GM23338 (cell line): ENCODE measurements around the gene HOXA3. TPM values are rescaled to one million over a fixed set of nuclear protein-coding genes. Genes with fewer than 3 reads are reported as not detected.

Experiments
- ATAC-seq: fragments of 200-7000 bp; cut with Tn5 transposase; 3 replicates; pipeline ENCODE4 v1.9.1; 2020
- DNase-seq: peaks from one replicate; pipeline ENCODE4 v3.0.0-alpha.2; 2015; ENCODE audit warnings: low spot score
- H2AFZ ChIP-seq: fragments of 200-600 bp; sonication (generic); 2 replicates; pipeline ENCODE4 v1.8.0; 2016; ENCODE audit warnings: antibody characterized with exemption, mild to moderate bottlenecking, moderate library complexity
- H3F3A ChIP-seq: fragments of 200-600 bp; sonication (generic); replicated peaks from 2 replicates; pipeline ENCODE4 v1.8.0; 2017; ENCODE audit warnings: antibody characterized with exemption, mixed run types, low read depth
- H3K27ac ChIP-seq: fragments of 200-600 bp; sonication (generic); 2 replicates; pipeline ENCODE4 v1.6.1; 2016; ENCODE audit warnings: low read depth
- H3K27me3 ChIP-seq: fragments of 200-600 bp; sonication (generic); 2 replicates; pipeline ENCODE4 v1.8.0; 2016; ENCODE audit warnings: mild to moderate bottlenecking, mixed run types, moderate library complexity; ENCODE audit not compliant: insufficient read depth
- H3K36me3 ChIP-seq: fragments of 200-600 bp; sonication (generic); 2 replicates; pipeline ENCODE4 v1.8.0; 2016; ENCODE audit warnings: mild to moderate bottlenecking; ENCODE audit not compliant: insufficient read depth
- H3K4me1 ChIP-seq: fragments of 200-600 bp; sonication (generic); 2 replicates; pipeline ENCODE4 v1.8.0; 2016; ENCODE audit warnings: mild to moderate bottlenecking, moderate library complexity; ENCODE audit not compliant: insufficient read depth
- H3K4me2 ChIP-seq: fragments of 200-600 bp; sonication (generic); 2 replicates; pipeline ENCODE4 v1.7.1; 2017; ENCODE audit warnings: mixed run types
- H3K4me3 ChIP-seq: fragments of 200-600 bp; sonication (generic); 2 replicates; pipeline ENCODE4 v1.6.1; 2016; ENCODE audit warnings: mixed run types
- H3K79me2 ChIP-seq: fragments of 200-600 bp; sonication (generic); replicated peaks from 2 replicates; pipeline ENCODE4 v1.8.0; 2017; ENCODE audit warnings: mild to moderate bottlenecking; ENCODE audit not compliant: insufficient read depth
- H3K9me2 ChIP-seq: fragments of 200-600 bp; sonication (generic); 2 replicates; pipeline ENCODE4 v1.8.0; 2017; ENCODE audit not compliant: insufficient read depth
- H4K20me1 ChIP-seq: fragments of 200-600 bp; sonication (generic); replicated peaks from 2 replicates; pipeline ENCODE4 v1.8.0; 2017; ENCODE audit warnings: mild to moderate bottlenecking; ENCODE audit not compliant: insufficient read depth
- H3K27ac Mint-ChIP-seq: 2 replicates; pipeline ENCODE4 v1.8.0; 2020; ENCODE audit warnings: inconsistent platforms, mild to moderate bottlenecking, moderate library complexity, mixed read lengths
- H3K27me3 Mint-ChIP-seq: 3 replicates; pipeline ENCODE4 v1.8.0; 2022; ENCODE audit warnings: low read depth, mild to moderate bottlenecking, moderate library complexity, mixed read lengths, inconsistent platforms; ENCODE audit not compliant: insufficient read depth, poor library complexity
- H3K36me3 Mint-ChIP-seq: 3 replicates; pipeline ENCODE4 v1.8.0; 2021; ENCODE audit warnings: low read depth, mild to moderate bottlenecking, inconsistent platforms, moderate library complexity, mixed read lengths
- H3K4me1 Mint-ChIP-seq: 3 replicates; pipeline ENCODE4 v1.8.0; 2020; ENCODE audit warnings: mild to moderate bottlenecking, inconsistent platforms, mixed read lengths
- H3K4me3 Mint-ChIP-seq: 3 replicates; pipeline ENCODE4 v1.8.0; 2021; ENCODE audit warnings: moderate library complexity, mild to moderate bottlenecking, inconsistent platforms, mixed read lengths
- H3K9me3 Mint-ChIP-seq: 3 replicates; pipeline ENCODE4 v1.8.0; 2020; ENCODE audit warnings: moderate library complexity, mild to moderate bottlenecking, inconsistent platforms, mixed read lengths
- CTCF ChIP-seq, 2 experiments: fragments of 200-600 bp in 1 of 2; sonication (generic) in 1 of 2; conservative IDR thresholded peaks; 2 replicates each; pipeline versions ENCODE4 v1.5.1 to v1.6.1; 2016 to 2017; ENCODE audit warnings: antibody characterized with exemption in 2 of 2, low read depth in 2 of 2, mild to moderate bottlenecking in 2 of 2, moderate library complexity in 1 of 2
- EZH2 ChIP-seq: fragments of 200-600 bp; sonication (generic); IDR thresholded peaks from one replicate; pipeline ENCODE4 v1.8.0; 2017; ENCODE audit warnings: antibody characterized with exemption, mild to moderate bottlenecking, low read depth; ENCODE audit not compliant: unreplicated experiment
- JUNB ChIP-seq: IDR thresholded peaks from one replicate; pipeline ENCODE4 v1.6.1; 2016; ENCODE audit warnings: antibody characterized with exemption; ENCODE audit not compliant: unreplicated experiment
- POLR2AphosphoS5 ChIP-seq: IDR thresholded peaks from 2 replicates; pipeline ENCODE4 v1.6.1; 2016; ENCODE audit warnings: antibody characterized with exemption, low read depth
- ZNF331 ChIP-seq: fragments of 250-450 bp; sonication (Bioruptor Pico); IDR thresholded peaks from 2 replicates; pipeline ENCODE4 v1.5.0; 2020; ENCODE audit warnings: low read depth, mild to moderate bottlenecking, moderate library complexity
- polyA plus RNA-seq: library from polyadenylated mRNA; unstranded; fragments of >200 nt; fragmentation: Nextera tagmentation; extraction: Ambion mirVana; gene quantifications from 2 replicates; pipeline ENCODE4 v1.2.1, GENCODE V29; 2016
- total RNA-seq: library from RNA; depleted of rRNA; stranded (reverse); fragments of >200 nt; shearing (Covaris generic); gene quantifications from 2 replicates; pipeline ENCODE4 v1.2.3, GENCODE V29; 2014
- TF ChIP-seq, protein P1 (sequence below): fragments of 250-450 bp; sonication (Bioruptor Pico); IDR thresholded peaks from 2 replicates; pipeline ENCODE4 v1.5.0; 2020; ENCODE audit warnings: mild to moderate bottlenecking, moderate library complexity

Gene HOXA3
- total and polyA plus RNA-seq, 2 experiments from 2014 or later, result not detected

DNA sequence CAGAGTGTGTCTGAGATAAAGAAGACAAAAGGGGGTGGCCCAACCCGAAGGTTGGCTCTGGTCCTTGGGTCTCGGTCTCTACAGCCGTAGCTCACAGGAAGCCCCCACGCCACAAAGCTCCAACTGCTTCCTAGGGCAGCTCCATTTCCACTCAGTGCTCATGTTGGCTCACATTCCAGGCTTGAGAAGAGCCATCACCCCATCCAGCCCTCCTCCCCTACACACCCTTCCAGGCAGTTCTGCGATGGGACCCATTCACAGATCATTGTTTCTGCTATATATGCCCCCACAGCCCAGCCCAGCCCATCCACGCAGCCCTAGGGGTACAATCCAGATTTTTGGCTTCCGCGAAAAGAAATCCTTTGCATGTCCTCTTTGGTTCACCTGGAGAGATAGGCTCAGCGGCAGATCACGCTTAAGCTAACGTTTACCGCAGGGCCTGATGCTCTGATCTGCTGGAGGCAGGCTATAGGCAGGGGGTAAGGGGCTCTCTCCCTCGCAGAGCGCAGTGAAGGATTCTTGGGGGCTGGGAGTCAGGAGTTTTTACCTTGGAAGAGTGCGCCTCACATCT is 38.9 kb upstream of the HOXA3 start:
- Histone ChIP-seq H3K79me2 (no peaks in the 10 kb centered on the region), H3K4me3 (no peak overlapping the region), H3K4me1 (peaks cover 53% of the 10 kb centered on the region), H2AFZ (no peak overlapping the region), H3K27me3 (peaks cover 100% of the 10 kb centered on the region), H3K9me2 (no peaks in the 10 kb centered on the region), H3F3A (peaks cover 47% of the 10 kb centered on the region), H3K4me2 (no peak overlapping the region), H4K20me1 (peaks cover 36% of the 10 kb centered on the region), H3K27ac (no peak overlapping the region), H3K36me3 (no peaks in the 10 kb centered on the region)
- Mint-ChIP-seq H3K9me3 (no peaks in the 10 kb centered on the region; the same call in 2 of the 3 replicates), H3K4me1 (peaks cover 27% of the 10 kb centered on the region), H3K4me3 (no peak overlapping the region; the same call in 2 of the 3 replicates), H3K27me3 (peaks cover 95% of the 10 kb centered on the region), H3K36me3 (no peaks in the 10 kb centered on the region), H3K27ac (no peak overlapping the region)
- TF ChIP-seq ZNF331 (CRISPR knock-in tag) (no peak), JUNB (no peak), EZH2 (peak; percentile 95)
- TF ChIP-seq, protein P1, sequence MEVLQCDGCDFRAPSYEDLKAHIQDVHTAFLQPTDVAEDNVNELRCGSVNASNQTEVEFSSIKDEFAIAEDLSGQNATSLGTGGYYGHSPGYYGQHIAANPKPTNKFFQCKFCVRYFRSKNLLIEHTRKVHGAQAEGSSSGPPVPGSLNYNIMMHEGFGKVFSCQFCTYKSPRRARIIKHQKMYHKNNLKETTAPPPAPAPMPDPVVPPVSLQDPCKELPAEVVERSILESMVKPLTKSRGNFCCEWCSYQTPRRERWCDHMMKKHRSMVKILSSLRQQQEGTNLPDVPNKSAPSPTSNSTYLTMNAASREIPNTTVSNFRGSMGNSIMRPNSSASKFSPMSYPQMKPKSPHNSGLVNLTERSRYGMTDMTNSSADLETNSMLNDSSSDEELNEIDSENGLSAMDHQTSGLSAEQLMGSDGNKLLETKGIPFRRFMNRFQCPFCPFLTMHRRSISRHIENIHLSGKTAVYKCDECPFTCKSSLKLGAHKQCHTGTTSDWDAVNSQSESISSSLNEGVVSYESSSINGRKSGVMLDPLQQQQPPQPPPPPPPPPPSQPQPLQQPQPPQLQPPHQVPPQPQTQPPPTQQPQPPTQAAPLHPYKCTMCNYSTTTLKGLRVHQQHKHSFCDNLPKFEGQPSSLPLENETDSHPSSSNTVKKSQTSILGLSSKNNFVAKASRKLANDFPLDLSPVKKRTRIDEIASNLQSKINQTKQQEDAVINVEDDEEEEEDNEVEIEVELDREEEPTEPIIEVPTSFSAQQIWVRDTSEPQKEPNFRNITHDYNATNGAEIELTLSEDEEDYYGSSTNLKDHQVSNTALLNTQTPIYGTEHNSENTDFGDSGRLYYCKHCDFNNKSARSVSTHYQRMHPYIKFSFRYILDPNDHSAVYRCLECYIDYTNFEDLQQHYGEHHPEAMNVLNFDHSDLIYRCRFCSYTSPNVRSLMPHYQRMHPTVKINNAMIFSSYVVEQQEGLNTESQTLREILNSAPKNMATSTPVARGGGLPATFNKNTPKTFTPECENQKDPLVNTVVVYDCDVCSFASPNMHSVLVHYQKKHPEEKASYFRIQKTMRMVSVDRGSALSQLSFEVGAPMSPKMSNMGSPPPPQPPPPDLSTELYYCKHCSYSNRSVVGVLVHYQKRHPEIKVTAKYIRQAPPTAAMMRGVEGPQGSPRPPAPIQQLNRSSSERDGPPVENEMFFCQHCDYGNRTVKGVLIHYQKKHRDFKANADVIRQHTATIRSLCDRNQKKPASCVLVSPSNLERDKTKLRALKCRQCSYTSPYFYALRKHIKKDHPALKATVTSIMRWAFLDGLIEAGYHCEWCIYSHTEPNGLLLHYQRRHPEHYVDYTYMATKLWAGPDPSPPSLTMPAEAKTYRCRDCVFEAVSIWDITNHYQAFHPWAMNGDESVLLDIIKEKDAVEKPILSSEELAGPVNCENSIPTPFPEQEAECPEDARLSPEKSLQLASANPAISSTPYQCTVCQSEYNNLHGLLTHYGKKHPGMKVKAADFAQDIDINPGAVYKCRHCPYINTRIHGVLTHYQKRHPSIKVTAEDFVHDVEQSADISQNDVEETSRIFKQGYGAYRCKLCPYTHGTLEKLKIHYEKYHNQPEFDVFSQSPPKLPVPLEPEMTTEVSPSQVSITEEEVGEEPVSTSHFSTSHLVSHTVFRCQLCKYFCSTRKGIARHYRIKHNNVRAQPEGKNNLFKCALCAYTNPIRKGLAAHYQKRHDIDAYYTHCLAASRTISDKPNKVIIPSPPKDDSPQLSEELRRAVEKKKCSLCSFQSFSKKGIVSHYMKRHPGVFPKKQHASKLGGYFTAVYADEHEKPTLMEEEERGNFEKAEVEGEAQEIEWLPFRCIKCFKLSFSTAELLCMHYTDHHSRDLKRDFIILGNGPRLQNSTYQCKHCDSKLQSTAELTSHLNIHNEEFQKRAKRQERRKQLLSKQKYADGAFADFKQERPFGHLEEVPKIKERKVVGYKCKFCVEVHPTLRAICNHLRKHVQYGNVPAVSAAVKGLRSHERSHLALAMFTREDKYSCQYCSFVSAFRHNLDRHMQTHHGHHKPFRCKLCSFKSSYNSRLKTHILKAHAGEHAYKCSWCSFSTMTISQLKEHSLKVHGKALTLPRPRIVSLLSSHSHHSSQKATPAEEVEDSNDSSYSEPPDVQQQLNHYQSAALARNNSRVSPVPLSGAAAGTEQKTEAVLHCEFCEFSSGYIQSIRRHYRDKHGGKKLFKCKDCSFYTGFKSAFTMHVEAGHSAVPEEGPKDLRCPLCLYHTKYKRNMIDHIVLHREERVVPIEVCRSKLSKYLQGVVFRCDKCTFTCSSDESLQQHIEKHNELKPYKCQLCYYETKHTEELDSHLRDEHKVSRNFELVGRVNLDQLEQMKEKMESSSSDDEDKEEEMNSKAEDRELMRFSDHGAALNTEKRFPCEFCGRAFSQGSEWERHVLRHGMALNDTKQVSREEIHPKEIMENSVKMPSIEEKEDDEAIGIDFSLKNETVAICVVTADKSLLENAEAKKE, result no peak
- ATAC-seq (peak; percentile 5), DNase-seq (no peak)

GRCh38 chr7:27189997-27190748 is 37.8 kb upstream of the HOXA3 start:
- Mint-ChIP-seq H3K4me3 (no peak overlapping the region; the same call in 2 of the 3 replicates), H3K9me3 (no peaks in the 10 kb centered on the region; the same call in 1 of the 3 replicates), H3K27me3 (peaks cover 99% of the 10 kb centered on the region), H3K4me1 (peaks cover 35% of the 10 kb centered on the region), H3K27ac (no peak overlapping the region), H3K36me3 (no peaks in the 10 kb centered on the region)
- no peak for DNase-seq
- no peaks in the 10 kb centered on the region for H3K79me2 ChIP-seq
- no peaks in the 10 kb centered on the region for H3K36me3 ChIP-seq
- H3K4me1 ChIP-seq, result peaks cover 64% of the 10 kb centered on the region
- H3K27me3 ChIP-seq, result peaks cover 100% of the 10 kb centered on the region
- H3K4me3 ChIP-seq, result no peak overlapping the region
- ATAC-seq, result no peak
- no peak overlapping the region for H3K4me2 ChIP-seq
- H3F3A ChIP-seq, result peaks cover 56% of the 10 kb centered on the region
- peaks cover 41% of the 10 kb centered on the region for H4K20me1 ChIP-seq
- no peak overlapping the region for H2AFZ ChIP-seq
- no peak overlapping the region for H3K27ac ChIP-seq
- no peaks in the 10 kb centered on the region for H3K9me2 ChIP-seq
- peak; percentile 6 for TF ChIP-seq EZH2
- TF ChIP-seq POLR2AphosphoS5, result no peak
- TF ChIP-seq CTCF (conservative IDR thresholded peaks at IDR 0.05; ENCODE audit: low read depth in 2 of 2), result no peak
